HepG2 (cell line): ENCODE results near the gene B3GNT5.

ENCODE experiments used
- CREM ChIP-seq, 2 experiments: sonication (generic) in 1 of 2; formaldehyde crosslinking in 1 of 2; IDR thresholded peaks; 2 replicates each; pipeline versions ENCODE4 v1.4.0 to v1.6.1; 2016 to 2020; ENCODE audit warnings: antibody characterized with exemption in 1 of 2, mild to moderate bottlenecking in 1 of 2, missing genetic modification reagents in 1 of 2
- NFE2L2 ChIP-seq: fragments of 150-350 bp; IDR thresholded peaks from 2 replicates; pipeline ENCODE4 v1.6.1; 2014; ENCODE audit warnings: low read length
- ZNF839 ChIP-seq: sonication (generic); formaldehyde crosslinking; IDR thresholded peaks from 2 replicates; pipeline ENCODE4 v1.4.0; 2020; ENCODE audit warnings: missing genetic modification reagents, mild to moderate bottlenecking, borderline replicate concordance

GRCh38 chr3:183272791-183273190 is 19.7 kb downstream of the B3GNT5 start:
- TF ChIP-seq NFE2L2, result no peak
- no peak for TF ChIP-seq CREM (IDR thresholded peaks at IDR 0.05)
- TF ChIP-seq CREM (CRISPR knock-in tag; IDR thresholded peaks at IDR 0.05), result no peak
- TF ChIP-seq ZNF839 (CRISPR knock-in tag), result no peak
